CD4-positive, alpha-beta T cell treated with Interleukin-4 for 4 hours (primary cell): Measurements from ENCODE around the gene SMIM41.
A peak's percentile ranks its signal among the peaks of the same experiment; 100 is the strongest.

Source experiments
- DNase-seq: peaks from one replicate; pipeline ENCODE4 v3.0.0-alpha.2; 2020

The SMIM41 gene

DNA sequence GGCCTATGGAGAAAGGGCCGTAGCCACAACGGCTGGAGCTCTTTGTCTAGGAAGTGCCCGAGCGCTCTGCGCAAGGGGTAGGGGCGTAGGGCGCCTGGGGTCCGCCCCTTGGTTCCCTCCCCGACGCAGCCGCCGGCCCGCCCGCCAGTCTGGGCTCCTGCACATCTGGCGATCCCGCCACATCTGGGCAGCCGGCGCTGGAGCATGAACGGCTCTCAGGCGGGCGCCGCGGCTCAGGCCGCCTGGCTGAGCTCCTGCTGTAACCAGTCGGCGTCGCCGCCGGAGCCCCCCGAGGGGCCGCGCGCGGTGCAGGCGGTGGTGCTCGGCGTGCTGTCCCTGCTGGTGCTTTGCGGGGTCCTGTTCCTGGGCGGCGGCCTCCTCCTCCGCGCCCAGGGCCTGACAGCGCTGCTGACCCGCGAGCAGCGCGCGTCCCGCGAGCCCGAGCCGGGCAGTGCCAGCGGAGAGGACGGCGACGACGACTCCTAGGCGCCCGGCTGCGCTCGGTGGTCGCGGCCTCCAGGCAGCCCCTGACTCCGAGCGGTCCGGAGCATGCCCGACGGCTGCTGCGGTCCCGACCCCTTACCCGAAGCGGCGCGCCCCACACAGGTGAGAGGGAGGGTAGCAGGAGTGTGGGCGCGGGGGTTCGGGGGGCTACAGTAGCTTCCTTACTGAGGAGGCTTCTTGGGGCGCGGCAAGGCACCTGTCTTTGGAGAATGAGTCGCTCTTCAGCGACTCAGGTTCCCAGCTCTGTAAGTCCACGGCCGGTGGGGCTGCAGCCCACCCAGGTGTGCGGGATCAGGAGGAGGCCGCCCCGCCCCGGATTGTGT is at the start of gene SMIM41:
TSS of gene SMIM41 (plus strand) at position 129 of the 827 bp plus-strand sequence. CDS start at position 205, 76 bp downstream.
- no peak for DNase-seq

DNA sequence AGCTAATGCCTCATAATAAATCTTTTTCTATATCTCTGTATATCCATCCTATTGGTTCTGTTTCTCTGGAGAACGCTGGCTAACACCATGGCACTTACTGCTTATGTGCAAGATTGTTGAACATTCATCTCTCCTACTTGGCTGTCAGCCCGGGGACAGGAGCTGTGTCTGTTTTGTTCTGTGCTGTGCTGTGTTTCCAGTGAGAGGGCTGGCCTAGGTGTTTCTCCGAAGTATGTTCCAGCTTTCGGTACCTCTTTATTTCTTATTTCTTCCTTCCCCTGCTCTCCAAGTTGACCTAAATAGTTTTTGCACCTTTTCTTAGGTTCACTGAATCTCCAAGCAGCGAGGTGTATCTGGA is 47.1 kb upstream of the SMIM41 start:
- no peak for DNase-seq

DNA sequence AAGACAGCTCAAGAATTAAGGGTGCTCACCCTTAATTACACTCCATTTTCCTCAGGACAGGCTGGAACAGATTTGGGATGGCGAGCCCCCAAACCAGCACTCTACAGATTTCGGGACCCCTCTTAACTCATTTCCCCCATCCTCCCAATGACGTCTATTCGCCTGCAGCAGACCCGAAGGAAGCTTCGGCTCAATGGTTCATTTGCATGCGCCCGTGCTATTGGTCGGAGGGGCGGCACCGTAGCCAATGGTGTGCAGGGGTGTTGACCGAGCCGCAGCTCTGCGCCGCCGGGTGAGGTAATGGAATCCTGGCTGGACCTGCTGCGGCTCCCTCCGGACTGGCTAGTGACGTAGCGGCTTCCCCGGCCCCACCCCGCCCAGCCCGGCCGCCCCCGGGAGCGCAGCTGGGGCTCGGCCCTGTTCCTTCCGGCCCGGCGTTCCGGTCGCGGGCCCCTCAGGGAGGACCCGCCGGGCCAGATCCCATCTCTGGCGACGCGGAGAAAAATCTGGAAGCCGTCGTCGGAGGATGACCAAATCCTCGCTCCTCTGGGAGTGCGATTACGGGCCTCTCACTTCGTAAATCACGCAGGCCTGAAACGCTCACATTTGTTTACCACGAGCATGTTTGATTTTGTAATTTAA is 46.6 kb upstream of the SMIM41 start:
- peak; percentile 82 for DNase-seq

DNA sequence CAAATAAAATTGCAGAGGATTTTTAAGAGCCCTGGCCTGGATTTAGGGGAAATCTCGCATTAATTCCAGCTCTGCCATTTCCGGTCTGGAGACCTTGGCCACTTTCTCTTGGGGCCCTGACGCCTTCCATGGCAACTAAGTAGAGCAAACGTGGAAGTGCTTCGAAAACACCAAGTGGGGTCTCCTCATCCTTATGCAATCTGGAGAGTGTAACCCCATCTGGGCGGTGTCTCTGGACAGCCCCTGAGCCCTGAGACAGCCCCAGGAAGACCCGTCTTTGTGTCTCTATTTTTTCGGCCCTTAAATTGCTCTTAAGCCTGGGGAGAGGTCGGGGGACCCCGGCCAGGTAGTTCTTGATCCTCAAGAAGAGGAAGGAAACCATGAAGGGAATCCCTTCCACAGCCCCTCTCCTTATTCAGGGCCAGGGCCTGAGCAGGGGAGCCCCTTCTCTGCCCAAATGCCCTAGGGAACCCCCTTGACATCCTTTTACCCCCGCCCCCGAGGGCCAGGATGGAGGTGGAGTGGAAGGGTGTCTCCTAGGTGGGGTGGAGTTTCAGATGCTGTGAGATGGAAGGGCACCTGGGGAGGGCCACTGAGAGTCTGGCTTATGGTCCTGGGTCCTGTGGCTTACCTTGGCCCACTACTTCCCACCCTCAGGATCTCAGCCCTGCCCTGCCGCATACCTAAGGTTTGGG is 45.9 kb upstream of the SMIM41 start:
- DNase-seq: no peak

DNA sequence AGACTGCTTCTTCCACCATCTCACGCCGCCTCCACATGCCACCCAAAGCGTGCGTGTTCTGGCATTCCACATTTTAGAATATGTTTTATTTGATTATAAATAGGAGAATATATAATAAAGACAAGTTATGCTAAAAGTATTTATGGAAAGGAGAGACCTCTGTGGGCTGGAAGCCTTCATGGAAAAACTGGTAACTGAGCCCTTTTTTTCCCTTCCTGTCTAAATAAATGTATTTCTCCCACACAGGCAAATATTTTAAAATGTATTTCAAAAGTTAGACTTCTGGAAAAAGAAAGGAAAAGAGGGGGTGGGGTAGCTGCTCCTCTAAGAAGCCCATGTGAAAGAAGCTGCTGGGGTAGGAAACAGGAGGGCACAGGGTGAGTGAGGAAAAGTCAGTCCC is 44.3 kb upstream of the SMIM41 start:
- no peak for DNase-seq

DNA sequence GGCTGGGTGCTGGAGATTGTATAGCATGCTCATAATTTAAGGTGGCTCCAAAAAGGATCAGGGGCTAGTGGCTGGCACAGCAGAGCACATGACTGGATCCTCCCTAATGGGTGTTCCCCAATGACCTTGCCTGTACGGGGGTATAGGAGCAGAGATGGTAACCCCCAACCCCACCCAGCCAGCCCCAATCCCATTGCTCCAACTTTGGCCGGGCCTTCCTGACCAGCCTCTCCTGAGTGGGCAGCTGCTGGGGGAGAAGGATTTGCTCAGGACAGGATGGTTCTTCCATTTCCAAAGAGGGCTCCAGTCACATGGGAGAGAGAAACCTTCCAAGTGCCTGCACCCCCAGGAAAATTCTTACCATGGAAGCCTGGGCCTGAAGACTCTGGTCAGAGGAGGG is 43.6 kb upstream of the SMIM41 start:
- DNase-seq: no peak

DNA sequence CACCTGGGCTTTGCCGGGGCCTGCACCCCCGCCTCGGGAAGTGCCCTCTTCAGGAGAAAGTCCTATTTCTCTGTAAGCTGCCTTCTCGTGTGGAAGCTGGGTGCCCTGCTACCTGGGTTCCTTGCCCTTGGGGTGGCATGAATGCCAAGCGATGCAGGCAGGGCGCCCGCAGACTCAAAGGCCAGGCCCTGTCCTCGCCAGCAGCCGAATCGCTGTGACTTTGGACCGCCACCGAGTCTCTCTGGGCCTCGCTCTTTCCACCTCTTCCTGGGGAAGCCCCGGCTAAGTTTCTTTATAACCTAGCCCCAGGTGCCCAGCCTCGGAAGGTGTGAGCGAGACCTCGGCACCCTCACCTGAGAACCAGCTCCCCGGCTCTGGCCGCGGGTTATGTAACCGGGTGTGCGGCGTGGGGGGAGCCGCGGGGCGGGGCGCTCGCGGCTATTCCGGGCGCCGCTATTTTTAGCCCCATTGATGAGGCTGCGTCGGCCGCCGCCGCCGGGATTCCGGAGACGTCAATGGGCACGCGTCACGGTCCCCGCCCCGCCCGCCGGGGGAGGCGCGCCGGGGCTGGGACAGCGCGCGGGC is 42.8 kb upstream of the SMIM41 start:
- peak; percentile 65 for DNase-seq

DNA sequence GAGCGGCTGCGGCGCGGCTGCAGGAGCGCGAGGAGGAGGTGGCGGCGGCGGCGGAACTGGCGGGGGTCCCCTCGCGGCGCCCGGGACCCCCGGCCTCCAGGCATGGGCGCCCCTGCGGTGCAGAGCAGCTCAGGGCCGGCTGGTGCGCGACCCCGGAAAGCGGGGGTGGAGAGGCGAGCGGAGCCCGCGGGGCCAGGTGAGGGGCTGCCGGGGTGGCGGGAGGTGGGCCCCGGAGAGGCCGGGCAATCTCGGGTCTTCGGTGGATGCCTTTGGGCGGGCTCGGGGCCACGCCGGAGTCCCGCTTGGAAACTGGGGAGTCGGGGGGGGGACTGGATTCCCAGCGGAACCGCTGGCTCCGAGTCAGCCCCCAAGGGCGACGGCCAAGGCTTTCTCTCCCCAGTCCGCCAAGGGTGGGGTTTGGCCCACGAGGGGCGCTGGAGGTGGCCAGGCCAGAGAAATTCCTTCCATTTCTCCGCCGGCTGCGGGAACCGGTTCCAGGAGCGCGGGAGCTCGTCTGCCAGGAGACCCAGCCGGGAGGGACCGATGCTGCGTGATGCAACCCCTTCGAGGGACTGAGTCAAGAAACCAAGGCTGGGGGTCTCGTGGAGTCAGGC is 42.1 kb upstream of the SMIM41 start:
- DNase-seq: no peak

DNA sequence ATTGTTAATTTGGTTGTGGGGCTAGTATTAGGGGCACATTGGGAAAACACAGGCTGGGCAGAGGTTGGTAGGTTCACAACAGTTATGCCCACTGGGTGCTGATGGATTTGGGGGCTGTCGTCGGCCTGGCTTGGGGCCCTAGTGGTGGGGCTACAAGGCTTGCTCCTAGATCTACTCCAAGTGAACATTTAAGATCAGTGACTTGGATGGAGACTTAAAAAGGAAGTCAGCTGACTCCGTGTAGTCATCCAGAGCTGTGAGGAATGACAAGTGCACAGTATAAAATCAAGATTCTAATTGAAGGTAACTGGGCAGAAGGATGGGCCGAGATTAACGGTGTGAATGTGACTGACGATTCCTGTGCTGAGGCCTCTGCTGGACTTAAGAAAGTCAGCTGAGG is 41.1 kb upstream of the SMIM41 start:
- DNase-seq: no peak

DNA sequence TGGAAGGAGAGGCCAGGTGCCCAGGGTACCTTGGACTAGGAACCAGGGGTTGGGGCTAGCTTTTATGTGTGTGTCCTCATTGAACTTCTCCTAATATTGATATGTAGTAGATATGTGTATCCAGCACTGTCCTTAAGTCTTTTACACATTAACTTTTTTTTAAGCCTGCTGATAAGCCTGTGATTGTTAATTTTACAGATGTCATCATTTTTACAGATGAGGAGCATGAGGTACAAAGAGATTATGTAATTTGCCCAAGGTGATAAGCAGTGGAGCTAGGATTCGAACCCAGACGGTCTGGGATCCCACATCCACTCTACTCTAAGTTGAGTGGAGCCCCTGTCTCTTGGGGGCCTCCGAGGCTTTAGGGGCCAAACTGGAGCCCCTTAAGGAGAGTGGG is 38.5 kb upstream of the SMIM41 start:
- DNase-seq: no peak

DNA sequence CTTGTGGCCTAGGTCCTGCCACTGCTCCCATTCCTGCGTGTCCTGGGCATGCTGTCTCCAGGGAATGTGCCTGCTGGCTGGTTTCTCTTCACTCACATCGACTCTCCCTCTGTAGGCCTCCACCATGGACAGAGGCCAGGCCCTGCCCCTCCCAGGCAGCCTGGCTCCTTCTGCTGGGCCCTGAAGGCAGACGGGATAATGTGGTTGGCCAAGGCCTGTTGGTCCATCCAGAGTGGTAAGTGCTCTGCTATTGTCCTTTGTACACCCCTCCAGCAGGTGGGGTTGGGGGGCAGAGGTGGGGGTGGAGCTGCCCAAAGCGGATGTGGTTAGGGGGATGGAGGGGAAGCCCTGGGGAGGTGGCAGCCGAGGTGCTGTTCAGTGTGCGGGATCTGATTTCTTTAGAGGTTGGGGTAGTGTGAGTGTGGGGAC is 37.8 kb upstream of the SMIM41 start:
- peak; percentile 64 for DNase-seq

DNA sequence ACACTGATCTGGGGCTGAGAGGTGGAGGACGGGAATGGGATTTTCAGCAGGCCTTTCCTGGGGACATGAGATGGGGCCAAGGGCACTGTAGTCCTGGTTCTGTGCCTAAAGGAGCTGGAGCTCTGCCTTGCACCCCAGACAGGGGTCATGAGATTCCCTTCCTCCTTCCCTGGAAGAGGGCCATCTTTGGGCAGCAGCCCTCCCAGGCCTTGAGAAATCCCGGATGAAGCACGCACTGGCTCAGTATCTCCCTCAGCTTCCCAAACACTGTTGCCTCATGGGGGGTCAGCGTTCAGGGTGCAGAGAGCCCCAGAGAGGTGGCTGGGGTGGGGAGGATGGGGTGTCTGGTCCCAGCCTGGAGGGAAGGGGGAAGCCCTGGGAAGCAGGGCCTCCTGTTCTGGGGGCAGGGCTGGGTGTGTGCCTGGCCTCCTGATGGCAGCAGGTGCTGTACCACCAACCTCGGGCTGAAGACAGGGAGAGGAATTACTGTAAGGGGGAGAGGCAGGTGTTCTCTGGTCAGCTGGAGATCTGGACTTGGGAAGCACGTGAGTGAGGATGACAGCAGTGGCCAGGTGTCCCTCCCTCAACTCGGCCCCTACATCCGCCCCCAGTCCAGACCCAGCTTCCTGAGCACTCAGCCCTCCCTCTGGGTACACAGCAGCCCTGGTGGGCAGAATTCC is 36.7 kb upstream of the SMIM41 start:
- no peak for DNase-seq

DNA sequence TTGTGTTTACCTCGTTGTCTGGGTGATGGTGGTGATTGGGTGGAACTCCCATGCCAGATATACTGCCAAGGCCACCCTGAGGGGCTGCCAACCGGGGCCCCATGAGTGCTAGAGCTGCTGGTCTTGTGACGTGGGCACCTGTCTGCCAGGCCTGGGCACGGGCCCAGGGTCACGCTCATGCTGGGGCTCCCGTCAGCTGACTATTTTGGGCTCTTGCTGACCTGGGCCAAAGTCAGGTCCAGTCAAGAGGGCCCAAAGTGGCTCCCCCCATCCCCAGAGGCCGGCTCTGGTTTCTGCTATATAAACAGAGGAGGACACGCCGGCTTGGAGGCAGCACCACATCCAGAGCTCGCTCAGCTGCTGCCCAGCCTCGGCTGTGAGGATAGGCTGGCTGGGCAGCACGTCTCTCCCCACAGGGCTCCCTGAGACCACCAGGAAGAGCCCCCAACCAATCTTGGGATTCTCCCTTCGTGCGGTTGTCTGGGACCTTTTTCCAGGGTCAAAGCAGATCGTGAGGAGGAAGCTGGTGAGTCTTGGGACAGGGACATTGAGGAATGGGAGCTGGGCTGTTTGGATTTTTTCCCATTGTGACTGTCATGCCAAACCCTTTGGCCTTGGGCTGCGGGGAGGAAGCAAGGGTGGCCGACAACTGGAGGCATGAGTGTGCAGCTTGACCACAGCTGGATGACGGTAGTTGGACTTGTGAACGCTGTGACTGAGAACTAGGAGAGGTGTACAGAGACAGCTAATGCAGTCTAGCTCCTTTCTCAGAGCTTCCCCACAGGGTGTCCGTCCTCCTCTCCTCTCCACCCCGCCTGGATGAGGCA is 35.9 kb upstream of the SMIM41 start:
- no peak for DNase-seq

DNA sequence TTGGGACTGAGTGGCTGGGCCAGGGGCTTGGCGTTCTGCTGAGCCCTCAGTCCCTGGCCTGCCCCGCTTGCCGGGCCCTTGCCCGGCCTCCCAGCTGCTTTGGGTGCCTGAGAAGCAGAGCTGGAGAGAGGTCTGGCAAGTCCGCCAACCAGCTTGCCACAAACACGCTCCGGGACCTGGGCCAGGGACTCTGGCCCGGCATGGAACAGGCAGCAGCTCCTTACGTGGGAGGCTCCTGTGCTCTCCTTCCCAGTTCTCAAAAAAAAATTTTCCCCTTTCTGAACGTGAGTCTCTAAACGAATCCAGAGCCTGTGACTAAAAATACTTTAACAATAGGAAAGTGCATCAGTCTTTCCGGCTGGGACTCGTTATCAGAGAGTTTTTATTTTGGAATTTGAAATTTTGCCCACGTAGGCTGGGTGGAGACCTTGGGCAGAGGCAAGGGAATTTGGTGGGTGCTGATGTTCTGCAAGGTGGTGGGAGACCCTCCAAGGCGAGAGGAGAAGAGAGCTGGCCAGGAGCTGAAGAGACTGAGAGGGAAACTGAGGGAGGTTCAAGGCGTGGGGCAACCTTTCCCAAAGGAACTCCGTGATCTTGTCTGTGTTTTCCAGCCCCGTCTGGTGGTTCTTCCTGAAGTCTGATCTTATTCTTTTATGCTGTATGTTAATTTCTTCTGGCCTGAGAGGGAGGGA is 35.1 kb upstream of the SMIM41 start:
- no peak for DNase-seq

DNA sequence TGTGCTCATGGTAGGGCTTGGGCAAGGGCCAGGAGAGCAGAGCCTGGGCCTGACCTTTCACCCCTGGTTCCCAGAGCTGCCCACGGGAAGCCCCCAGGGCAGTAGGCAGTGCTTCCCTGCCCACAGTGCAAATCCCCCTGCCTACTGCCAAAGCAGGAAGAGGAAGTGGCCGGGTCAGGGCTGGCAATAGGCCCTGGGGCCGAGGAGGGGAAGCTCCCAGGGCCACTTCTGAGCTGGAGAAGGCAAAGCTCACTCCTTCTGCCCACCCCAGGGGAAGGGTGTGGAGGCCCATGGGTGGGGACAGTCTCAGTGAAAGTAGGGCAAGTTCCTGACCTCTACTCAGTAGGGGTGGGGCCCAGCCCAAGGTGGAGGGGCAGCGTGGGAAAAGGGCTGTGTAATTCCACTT is 33.7 kb upstream of the SMIM41 start:
- no peak for DNase-seq

DNA sequence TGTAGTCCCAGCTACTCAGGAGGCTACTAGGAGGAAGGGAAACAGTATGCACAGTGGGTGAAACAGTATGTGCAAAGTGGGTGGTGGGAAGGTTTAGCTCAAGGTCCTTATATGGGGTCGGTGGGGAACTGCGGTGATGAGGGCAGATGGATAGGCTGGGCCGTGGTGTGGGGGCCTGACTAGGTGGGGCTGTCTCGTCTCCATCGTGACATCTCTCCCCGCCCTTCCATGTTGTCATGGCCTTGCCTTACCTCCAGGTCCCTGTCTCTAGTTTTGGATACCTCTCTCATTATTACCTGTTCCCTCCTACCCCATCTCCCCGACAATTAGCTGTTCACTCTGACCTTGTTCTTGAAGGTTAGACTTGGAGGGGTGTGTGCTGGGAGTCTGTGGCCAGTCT is 32.6 kb upstream of the SMIM41 start:
- DNase-seq: no peak

DNA sequence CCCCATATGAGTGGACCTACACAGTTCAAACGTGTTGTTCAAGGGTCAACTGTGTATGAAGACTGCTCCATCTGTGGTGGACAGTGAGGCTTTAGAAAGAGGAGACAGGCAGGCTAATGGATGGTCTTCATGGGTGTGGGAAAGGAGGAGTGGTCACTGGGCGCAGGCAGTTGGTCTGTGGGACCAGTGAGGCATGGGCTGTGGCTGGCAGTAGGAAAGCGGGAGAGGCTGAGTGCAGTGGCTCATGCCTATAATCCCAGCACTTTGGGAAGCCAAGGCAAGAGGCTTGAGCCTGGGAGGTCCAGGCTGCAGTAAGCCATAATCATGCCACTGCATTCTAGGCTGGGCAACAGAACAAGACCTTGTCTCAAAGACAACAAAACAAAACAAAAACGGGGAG is 30.2 kb upstream of the SMIM41 start:
- no peak for DNase-seq

DNA sequence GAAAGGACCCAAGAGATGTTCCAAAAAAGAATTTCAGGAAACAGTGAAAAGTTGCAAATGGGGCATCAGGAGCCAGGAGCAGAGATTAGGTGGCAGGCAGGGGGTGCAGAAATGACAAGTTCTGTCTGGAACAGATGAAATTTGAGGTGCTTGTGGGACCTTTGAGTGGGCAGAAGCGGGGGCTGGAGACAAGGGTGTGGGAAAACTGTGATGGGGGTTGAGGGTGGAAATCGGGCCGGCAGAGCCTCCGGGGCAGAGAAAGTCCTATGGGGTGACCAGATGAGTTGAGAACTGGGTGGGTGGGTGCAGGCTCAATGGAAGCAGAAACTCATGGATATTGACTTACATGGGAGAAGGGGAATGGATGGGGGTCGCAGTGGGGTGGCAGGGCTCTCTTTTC is 29.8 kb upstream of the SMIM41 start:
- DNase-seq: no peak

DNA sequence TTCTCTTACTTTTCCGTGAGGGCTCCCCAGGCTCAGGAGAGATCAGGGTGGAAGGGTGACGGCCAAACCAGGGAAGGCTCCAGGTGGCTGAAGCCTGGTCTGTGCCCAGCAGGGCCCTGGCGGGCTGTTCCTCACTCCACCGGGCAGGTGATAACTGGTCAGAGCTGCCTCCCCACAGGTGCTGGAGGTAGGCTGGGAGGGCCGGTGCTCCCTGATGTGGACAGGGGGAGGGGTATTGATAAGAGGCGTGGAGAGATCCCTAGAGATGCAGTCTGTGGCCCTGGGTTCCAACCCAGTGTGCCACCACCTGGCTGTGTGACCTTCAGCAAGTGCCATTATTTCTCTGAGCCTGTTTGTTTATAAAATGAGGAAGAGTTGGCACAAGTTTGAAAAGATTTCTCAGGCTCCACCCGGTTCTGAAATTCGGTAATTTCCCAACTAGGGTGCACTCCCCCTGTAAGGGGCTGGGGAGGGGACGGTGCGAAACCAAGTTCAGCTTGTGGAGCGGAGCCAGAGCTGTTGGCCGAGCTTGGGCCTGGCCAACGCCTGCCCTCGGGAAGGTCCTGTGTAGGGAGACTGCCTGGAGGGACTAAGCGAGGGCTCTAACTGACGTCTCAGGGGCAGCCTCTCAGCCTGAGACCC is 29.3 kb upstream of the SMIM41 start:
- peak; percentile 30 for DNase-seq

DNA sequence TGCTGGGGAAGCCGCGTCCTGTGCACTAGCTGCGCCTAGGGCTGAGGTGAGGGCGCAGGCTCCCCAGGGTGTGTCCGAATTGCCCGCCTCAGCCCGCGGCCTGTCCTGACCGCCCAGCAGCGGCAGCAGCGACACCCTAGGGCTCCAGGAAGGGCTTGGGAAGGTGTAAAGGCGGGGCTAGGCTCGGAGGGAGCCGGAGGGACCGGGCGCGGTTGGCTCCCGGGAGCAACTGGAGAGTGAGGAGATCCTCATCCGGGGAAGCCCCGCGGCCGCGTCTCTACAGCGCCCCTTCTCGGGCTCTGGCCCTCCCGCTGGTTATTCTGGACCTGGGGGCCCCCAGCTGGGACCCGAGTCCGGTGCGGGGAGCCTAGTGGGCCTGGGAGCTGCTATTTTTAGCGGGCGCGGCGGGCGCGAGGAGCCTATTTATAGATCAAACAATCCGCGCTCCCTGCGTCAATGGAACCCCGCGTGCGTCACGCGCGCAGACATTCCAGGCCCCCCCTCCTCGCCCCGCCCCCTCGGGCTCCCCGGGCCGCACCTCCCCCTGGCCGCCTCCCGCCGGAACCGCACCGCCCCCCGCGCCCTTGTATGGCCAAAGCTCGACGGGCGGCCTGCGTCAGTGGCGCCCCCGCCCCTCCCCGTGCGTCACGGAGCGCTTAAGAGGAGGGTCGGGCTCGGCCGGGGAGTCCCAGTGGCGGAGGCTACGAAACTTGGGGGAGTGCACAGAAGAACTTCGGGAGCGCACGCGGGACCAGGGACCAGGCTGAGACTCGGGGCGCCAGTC is 28.6 kb upstream of the SMIM41 start, which contains the start of gene NR4A1:
TSS of gene NR4A1 (plus strand) at position 685 of the 784 bp plus-strand sequence. CDS start 2,887 bp downstream, outside the sequence.
- DNase-seq: peak; percentile 95
